Right ventricle myocardium superior (tissue), 1 donor: ENCODE results near the gene HIPK4. TPM values are rescaled to one million over a fixed set of nuclear protein-coding genes. Genes with fewer than 3 reads are reported as not detected.
"Not testable (repeated sequence)": the region's sequence is repeated elsewhere in the genome, so short reads cannot be mapped to it uniquely, and the experiment has no call there.

Experiments used
- ATAC-seq: fragments of 200-7000 bp; cut with Tn5 transposase; one replicate; pipeline ENCODE4 v1.9.1; 2020; ENCODE audit warnings: mild to moderate bottlenecking; ENCODE audit not compliant: poor library complexity
- DNase-seq: peaks from one replicate; pipeline ENCODE4 v3.0.0-alpha.2; 2020
- intact Hi-C: fragments of 100-400 bp; cut with DNase I; formaldehyde crosslinking; loops from one replicate; pipeline ENCODE4 v1.11.2; 2022
- long read RNA-seq: library from polyadenylated mRNA; unstranded; transcript quantifications from one replicate; pipeline ENCODE4 v2.0.0, GENCODE V29; 2021
- total RNA-seq: library from RNA; stranded (reverse); fragmentation: NEBNext Ultra II Directional; extraction: Animal tissue kit (Norgen Biotek cat#: 25700); gene quantifications from one replicate; pipeline ENCODE4 v1.2.1, GENCODE V29; 2021
- donor health status: DM: no; HTN: yes; CAD: no; lungs with severe emphysema.

HIPK4 gene
- not detected for total RNA-seq
- long read RNA-seq, partial matches to known transcripts: 0 of 2 reads
- long read RNA-seq, other reads (novel, unspliced or antisense): 2 of 2 reads

- DNase-seq: no peak
- no peak for ATAC-seq
- intact Hi-C loops: no loop called here
Measured at GRCh38 chr19:40390084-40390742, at the start of gene HIPK4. Gene HIPK4, minus strand, starts transcription at chr19:40390181. Its CDS starts 279 bp downstream, at chr19:40389902.

GRCh38 chr19:40438284-40438683, 48.3 kb upstream of the HIPK4 start:
- ATAC-seq (no peak), DNase-seq (no peak)
- intact Hi-C loops: no loop called here

- intact Hi-C loops: no loop called here
- ATAC-seq: peak; percentile 99
- DNase-seq: peak; percentile 92
Measured at GRCh38 chr19:40433391-40434216, 43.6 kb upstream of the HIPK4 start.

GRCh38 chr19:40432760-40433159, 42.8 kb upstream of the HIPK4 start:
- ATAC-seq, DNase-seq, intact Hi-C loops: not testable (repeated sequence)

GRCh38 chr19:40431698-40432097, 41.7 kb upstream of the HIPK4 start:
- ATAC-seq (no peak), DNase-seq (no peak)
- intact Hi-C loops: no loop called here

- DNase-seq, intact Hi-C loops, ATAC-seq: not testable (repeated sequence)
Measured at GRCh38 chr19:40430242-40430641, 40.3 kb upstream of the HIPK4 start.

- DNase-seq, intact Hi-C loops, ATAC-seq: not testable (repeated sequence)
Measured at GRCh38 chr19:40428197-40428596, 38.2 kb upstream of the HIPK4 start.

- ATAC-seq: peak; percentile 90
- peak; percentile 100 for DNase-seq
- intact Hi-C loops: no loop called here
Measured at GRCh38 chr19:40425450-40426287, 35.7 kb upstream of the HIPK4 start, which contains the start of gene SERTAD1. Gene SERTAD1, minus strand, starts transcription at chr19:40425992. Its CDS starts 2,446 bp downstream, at chr19:40423546.

GRCh38 chr19:40424637-40425449, 34.9 kb upstream of the HIPK4 start:
- no peak for DNase-seq
- peak; percentile 37 for ATAC-seq
- intact Hi-C loops: no loop called here

- ATAC-seq: no peak
- intact Hi-C loops: no loop called here
- DNase-seq: no peak
Measured at GRCh38 chr19:40423938-40424337, 34.0 kb upstream of the HIPK4 start.

- intact Hi-C loops: no loop called here
- DNase-seq (no peak), ATAC-seq (no peak)
Measured at GRCh38 chr19:40422748-40423566, 33.0 kb upstream of the HIPK4 start.

GRCh38 chr19:40421993-40422747, 32.2 kb upstream of the HIPK4 start:
- ATAC-seq: no peak
- intact Hi-C loops: no loop called here

GRCh38 chr19:40420766-40421765, 31.1 kb upstream of the HIPK4 start:
- intact Hi-C loops: no loop called here
- ATAC-seq (peak; percentile 86), DNase-seq (peak; percentile 97)

More at GRCh38 chr19:40421993-40422747, 32.2 kb upstream of the HIPK4 start:
- no peak for DNase-seq

- no peak for ATAC-seq
- intact Hi-C loops: no loop called here
Measured at GRCh38 chr19:40420451-40420765, 30.4 kb upstream of the HIPK4 start.

GRCh38 chr19:40419780-40420179, 29.8 kb upstream of the HIPK4 start:
- ATAC-seq (no peak), DNase-seq (no peak)
- intact Hi-C loops: no loop called here

More at GRCh38 chr19:40420451-40420765, 30.4 kb upstream of the HIPK4 start:
- no peak for DNase-seq
